Endodermal cell (in vitro differentiated cells): ENCODE measurements around the gene TNFRSF14. TPM values are rescaled to one million over a fixed set of nuclear protein-coding genes. Genes with fewer than 3 reads are reported as not detected.

Source experiments
- DNase-seq: peaks from one replicate; pipeline ENCODE4 v3.0.0-alpha.2; 2017
- H3K27ac ChIP-seq: 2 replicates; pipeline ENCODE4 v1.5.1; 2013; ENCODE audit warnings: mild to moderate bottlenecking, low read depth, low read length, moderate library complexity
- H3K27me3 ChIP-seq: 2 replicates; pipeline ENCODE4 v1.6.1; 2013; ENCODE audit warnings: mild to moderate bottlenecking, low read length, moderate library complexity; ENCODE audit not compliant: insufficient read depth, control insufficient read depth, poor library complexity, severe bottlenecking
- H3K36me3 ChIP-seq: 2 replicates; pipeline ENCODE4 v1.7.0; 2013; ENCODE audit warnings: mild to moderate bottlenecking, low read length, moderate library complexity; ENCODE audit not compliant: control insufficient read depth, insufficient read depth
- H3K4me1 ChIP-seq: one replicate; pipeline ENCODE4 v1.7.0; 2013; ENCODE audit warnings: low read length; ENCODE audit not compliant: control insufficient read depth, insufficient read depth
- H3K4me3 ChIP-seq: 2 replicates; pipeline ENCODE4 v1.5.1; 2013; ENCODE audit warnings: mild to moderate bottlenecking, low read length, moderate library complexity
- H3K9ac ChIP-seq: 2 replicates; pipeline ENCODE4 v1.6.1; 2013; ENCODE audit warnings: mild to moderate bottlenecking, low read length, moderate library complexity; ENCODE audit not compliant: poor library complexity, severe bottlenecking; ENCODE audit errors: extremely low read depth
- H3K9me3 ChIP-seq: 2 replicates; pipeline ENCODE4 v1.6.1; 2013; ENCODE audit warnings: mild to moderate bottlenecking, low read length, moderate library complexity; ENCODE audit not compliant: control insufficient read depth
- H3K27ac Mint-ChIP-seq: 2 replicates; pipeline ENCODE4 v1.8.0; 2020; ENCODE audit warnings: mixed read lengths
- H3K27me3 Mint-ChIP-seq: 2 replicates; pipeline ENCODE4 v1.8.0; 2021; ENCODE audit warnings: mild to moderate bottlenecking, mixed read lengths; ENCODE audit not compliant: insufficient read depth
- H3K36me3 Mint-ChIP-seq: 2 replicates; pipeline ENCODE4 v1.8.0; 2020; ENCODE audit warnings: low read depth, mixed read lengths
- H3K4me1 Mint-ChIP-seq: 2 replicates; pipeline ENCODE4 v1.8.0; 2020; ENCODE audit warnings: mixed read lengths
- H3K4me3 Mint-ChIP-seq: 2 replicates; pipeline ENCODE4 v1.8.0; 2020; ENCODE audit warnings: mild to moderate bottlenecking, moderate library complexity, mixed read lengths
- H3K9me3 Mint-ChIP-seq: 2 replicates; pipeline ENCODE4 v1.8.0; 2020; ENCODE audit warnings: mild to moderate bottlenecking, mixed read lengths
- CTCF ChIP-seq: fragments of 200-600 bp; sonication (generic); conservative IDR thresholded peaks from 2 replicates; pipeline ENCODE4 v1.5.0; 2021; ENCODE audit warnings: antibody characterized with exemption, mild to moderate bottlenecking
- WGBS, 2 experiments: methylation state at CpG; one replicate each; pipeline versions ENCODE4 v1.1.5 to v1.1.7; 2013; ENCODE audit warnings: missing lambda C conversion rate in 2 of 2, mixed read lengths in 1 of 2; ENCODE audit not compliant: insufficient coverage in 1 of 2, insufficient read length in 1 of 2; 5-methylcytosine and 5-hydroxymethylcytosine counted together
- total RNA-seq, 2 donors: library from RNA; stranded (reverse); fragmentation: NEBNext Ultra II Directional in 1 of 2; extraction: Animal tissue kit (Norgen Biotek cat#: 25700) in 1 of 2; gene quantifications; 2 replicates in 1 of 2; 3 replicates in 1 of 2; pipeline ENCODE4 v1.2.1, GENCODE V29; 2021

The TNFRSF14 gene
- total RNA-seq, 2 donors from 2014 or later = 0.29 to 0.46 TPM

GRCh38 chr1:2603521-2604155 lies 47.5 kb downstream of the TNFRSF14 start:
- Mint-ChIP-seq H3K4me3 (no peak overlapping the region), H3K27ac (no peak overlapping the region), H3K4me1 (no peaks in the 10 kb centered on the region), H3K9me3 (peaks cover 2% of the 10 kb centered on the region), H3K36me3 (no peaks in the 10 kb centered on the region), H3K27me3 (peaks cover 2% of the 10 kb centered on the region)
- Histone ChIP-seq H3K4me3 (no peak overlapping the region), H3K27ac (no peak overlapping the region), H3K27me3 (no peaks in the 10 kb centered on the region), H3K9me3 (no peaks in the 10 kb centered on the region), H3K4me1 (no peaks in the 10 kb centered on the region), H3K36me3 (no peaks in the 10 kb centered on the region), H3K9ac (no peak overlapping the region)
- no peak for TF ChIP-seq CTCF
- DNase-seq = peak; percentile 26
- 90 to 97% methylated on average over 15 to 25 of the region's 25 CpGs for WGBS, 2 experiments

GRCh38 chr1:2604156-2604843 lies 48.1 kb downstream of the TNFRSF14 start:
- no peaks in the 10 kb centered on the region for H3K9me3 Mint-ChIP-seq
- H3K9ac ChIP-seq = no peak overlapping the region
- no peaks in the 10 kb centered on the region for H3K27me3 ChIP-seq
- no peak for TF ChIP-seq CTCF
- no peak overlapping the region for H3K27ac ChIP-seq
- H3K27me3 Mint-ChIP-seq = peaks cover 2% of the 10 kb centered on the region
- 89 to 92% methylated on average over 14 to 19 of the region's 19 CpGs for WGBS, 2 experiments
- no peaks in the 10 kb centered on the region for H3K4me1 ChIP-seq
- no peak overlapping the region for H3K4me3 ChIP-seq
- no peaks in the 10 kb centered on the region for H3K36me3 ChIP-seq
- no peaks in the 10 kb centered on the region for H3K36me3 Mint-ChIP-seq
- H3K27ac Mint-ChIP-seq = no peak overlapping the region
- no peaks in the 10 kb centered on the region for H3K4me1 Mint-ChIP-seq
- DNase-seq = peak; percentile 40
- H3K9me3 ChIP-seq = no peaks in the 10 kb centered on the region
- no peak overlapping the region for H3K4me3 Mint-ChIP-seq

- no peaks in the 10 kb centered on the region for H3K36me3 Mint-ChIP-seq
- H3K4me1 Mint-ChIP-seq = no peaks in the 10 kb centered on the region
- 88 to 93% methylated on average over 4 to 14 of the region's 14 CpGs for WGBS, 2 experiments
- Histone ChIP-seq H3K9me3 (no peaks in the 10 kb centered on the region), H3K9ac (no peak overlapping the region), H3K27ac (no peak overlapping the region), H3K4me3 (no peak overlapping the region), H3K36me3 (no peaks in the 10 kb centered on the region), H3K27me3 (no peaks in the 10 kb centered on the region), H3K4me1 (no peaks in the 10 kb centered on the region)
- H3K27me3 Mint-ChIP-seq = peaks cover 5% of the 10 kb centered on the region
- H3K9me3 Mint-ChIP-seq = no peaks in the 10 kb centered on the region
- no peak overlapping the region for H3K4me3 Mint-ChIP-seq
- peak; percentile 37 for DNase-seq
- no peak overlapping the region for H3K27ac Mint-ChIP-seq
- TF ChIP-seq CTCF = no peak
These were observed 48.8 kb downstream of the TNFRSF14 start for GRCh38 chr1:2604844-2605508.
